ENCODE results near the gene ADGRV1.

- TF ChIP-seq CTCF (IDR thresholded peaks at IDR 0.05), result no peak
- no peak for TF ChIP-seq POLR2A (IDR thresholded peaks at IDR 0.05)
Measured at GRCh38 chr5:91150234-91150633, 591.6 kb downstream of the ADGRV1 start.
